ENCODE data around the gene ACSL5.
A peak's percentile ranks its signal among the peaks of the same experiment; 100 is the strongest.

DNA sequence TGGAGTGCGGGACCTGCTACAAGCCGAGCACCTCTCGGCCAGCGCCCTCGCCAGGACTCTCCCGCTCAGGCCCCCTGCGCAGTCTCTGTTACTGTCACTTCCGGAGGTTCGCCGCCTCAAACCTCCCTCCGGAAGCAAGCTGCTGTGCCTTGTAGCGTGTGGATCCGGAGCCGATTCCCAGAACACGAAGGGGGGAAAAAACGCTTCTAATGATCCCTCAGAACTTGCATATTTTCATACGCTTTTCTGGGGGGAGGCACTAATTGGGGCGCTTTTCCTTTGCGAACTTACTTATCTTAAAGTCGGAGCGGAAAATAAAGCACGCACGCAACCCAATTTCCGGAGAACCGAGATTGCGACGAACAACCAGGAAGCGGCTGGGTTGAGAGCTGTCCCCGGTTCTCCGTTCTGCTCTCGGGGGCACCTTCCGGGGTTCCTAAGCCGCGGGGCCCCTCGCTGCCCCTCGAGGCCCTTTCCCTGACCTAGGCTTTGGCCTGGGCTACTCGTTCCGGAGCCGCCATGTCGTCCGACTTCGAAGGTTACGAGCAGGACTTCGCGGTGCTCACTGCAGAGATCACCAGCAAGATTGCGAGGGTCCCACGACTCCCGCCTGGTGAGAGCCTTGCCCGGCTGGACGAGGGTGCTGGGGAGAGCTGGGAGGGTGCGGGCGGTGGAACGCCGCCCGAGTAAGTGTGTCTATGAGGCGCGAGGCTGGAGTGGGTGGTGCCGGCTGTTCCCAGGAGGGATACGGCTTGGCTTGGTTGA, 73.1 kb downstream of the ACSL5 start, which contains the start of the genes VTI1A and ZDHHC6:
- TF ChIP-seq, protein P1, sequence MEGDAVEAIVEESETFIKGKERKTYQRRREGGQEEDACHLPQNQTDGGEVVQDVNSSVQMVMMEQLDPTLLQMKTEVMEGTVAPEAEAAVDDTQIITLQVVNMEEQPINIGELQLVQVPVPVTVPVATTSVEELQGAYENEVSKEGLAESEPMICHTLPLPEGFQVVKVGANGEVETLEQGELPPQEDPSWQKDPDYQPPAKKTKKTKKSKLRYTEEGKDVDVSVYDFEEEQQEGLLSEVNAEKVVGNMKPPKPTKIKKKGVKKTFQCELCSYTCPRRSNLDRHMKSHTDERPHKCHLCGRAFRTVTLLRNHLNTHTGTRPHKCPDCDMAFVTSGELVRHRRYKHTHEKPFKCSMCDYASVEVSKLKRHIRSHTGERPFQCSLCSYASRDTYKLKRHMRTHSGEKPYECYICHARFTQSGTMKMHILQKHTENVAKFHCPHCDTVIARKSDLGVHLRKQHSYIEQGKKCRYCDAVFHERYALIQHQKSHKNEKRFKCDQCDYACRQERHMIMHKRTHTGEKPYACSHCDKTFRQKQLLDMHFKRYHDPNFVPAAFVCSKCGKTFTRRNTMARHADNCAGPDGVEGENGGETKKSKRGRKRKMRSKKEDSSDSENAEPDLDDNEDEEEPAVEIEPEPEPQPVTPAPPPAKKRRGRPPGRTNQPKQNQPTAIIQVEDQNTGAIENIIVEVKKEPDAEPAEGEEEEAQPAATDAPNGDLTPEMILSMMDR (IDR thresholded peaks at IDR 0.05): peak; percentile 40
- no peak for TF ChIP-seq ZFX (IDR thresholded peaks at IDR 0.05; ENCODE audit: borderline replicate concordance)

All from 22Rv1 (cell line).